Upper lobe of right lung (tissue), 1 donor: Measurements from ENCODE around the gene KATNA1. TPM values are rescaled to one million over a fixed set of nuclear protein-coding genes. Genes with fewer than 3 reads are reported as not detected.
A peak's percentile ranks its signal among the peaks of the same experiment; 100 is the strongest.

ENCODE experiments used
- ATAC-seq: fragments of 200-7000 bp; cut with Tn5 transposase; one replicate; pipeline ENCODE4 v1.9.1; 2020; ENCODE audit warnings: mild to moderate bottlenecking, moderate library complexity
- DNase-seq: peaks from one replicate; pipeline ENCODE4 v3.0.0-alpha.2; 2020
- H3K27ac ChIP-seq: fragments of 200-600 bp; one replicate; pipeline ENCODE4 v1.8.0; 2022
- H3K27me3 ChIP-seq: fragments of 200-600 bp; one replicate; pipeline ENCODE4 v1.8.0; 2022; ENCODE audit warnings: mild to moderate bottlenecking
- H3K36me3 ChIP-seq: fragments of 200-600 bp; one replicate; pipeline ENCODE4 v1.8.0; 2022
- H3K4me1 ChIP-seq: fragments of 200-600 bp; one replicate; pipeline ENCODE4 v1.8.0; 2022
- H3K4me3 ChIP-seq: fragments of 200-600 bp; one replicate; pipeline ENCODE4 v1.8.0; 2022; ENCODE audit warnings: mild to moderate bottlenecking
- H3K9me3 ChIP-seq: fragments of 200-600 bp; one replicate; pipeline ENCODE4 v1.8.0; 2022
- intact Hi-C: fragments of 100-400 bp; cut with DNase I; formaldehyde crosslinking; loops from one replicate; pipeline ENCODE4 v1.11.0; 2022
- total RNA-seq: library from RNA; stranded (reverse); fragmentation: NEBNext Ultra II Directional; extraction: Animal tissue kit (Norgen Biotek cat#: 25700); gene quantifications from one replicate; pipeline ENCODE4 v1.2.1, GENCODE V29; 2021
- TF ChIP-seq, protein P1 (sequence below): fragments of 200-600 bp; IDR thresholded peaks from one replicate; pipeline ENCODE4 v1.8.0; 2022; ENCODE audit warnings: antibody characterized with exemption
- donor health status: DM: no; HTN: yes; CAD: no; lungs with severe emphysema.

Gene KATNA1
- total RNA-seq, 1 donor from 2014 or later = 14.3 TPM

DNA sequence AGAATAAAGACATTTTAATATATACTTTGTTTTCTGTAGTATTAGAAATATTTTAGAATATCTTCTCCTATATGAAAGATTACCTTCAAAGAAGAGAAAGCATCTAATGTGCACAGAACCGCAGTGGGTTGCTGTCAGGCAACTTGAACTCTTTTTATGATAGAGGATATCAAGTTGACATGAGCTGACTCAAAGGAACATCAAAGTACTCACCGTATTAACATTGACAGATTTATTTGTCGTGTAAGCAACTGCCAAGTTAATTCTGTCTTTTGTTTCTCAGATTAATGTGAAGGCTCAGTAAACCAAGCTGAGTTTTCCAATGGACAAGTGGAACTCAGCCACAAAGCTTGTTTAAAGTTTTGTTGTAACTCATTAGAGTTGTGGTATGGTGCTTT, 84.6 kb downstream of the KATNA1 start:
- intact Hi-C loops = no loop called here
- no peaks in the 10 kb centered on the region for H3K36me3 ChIP-seq
- TF ChIP-seq, protein P1, sequence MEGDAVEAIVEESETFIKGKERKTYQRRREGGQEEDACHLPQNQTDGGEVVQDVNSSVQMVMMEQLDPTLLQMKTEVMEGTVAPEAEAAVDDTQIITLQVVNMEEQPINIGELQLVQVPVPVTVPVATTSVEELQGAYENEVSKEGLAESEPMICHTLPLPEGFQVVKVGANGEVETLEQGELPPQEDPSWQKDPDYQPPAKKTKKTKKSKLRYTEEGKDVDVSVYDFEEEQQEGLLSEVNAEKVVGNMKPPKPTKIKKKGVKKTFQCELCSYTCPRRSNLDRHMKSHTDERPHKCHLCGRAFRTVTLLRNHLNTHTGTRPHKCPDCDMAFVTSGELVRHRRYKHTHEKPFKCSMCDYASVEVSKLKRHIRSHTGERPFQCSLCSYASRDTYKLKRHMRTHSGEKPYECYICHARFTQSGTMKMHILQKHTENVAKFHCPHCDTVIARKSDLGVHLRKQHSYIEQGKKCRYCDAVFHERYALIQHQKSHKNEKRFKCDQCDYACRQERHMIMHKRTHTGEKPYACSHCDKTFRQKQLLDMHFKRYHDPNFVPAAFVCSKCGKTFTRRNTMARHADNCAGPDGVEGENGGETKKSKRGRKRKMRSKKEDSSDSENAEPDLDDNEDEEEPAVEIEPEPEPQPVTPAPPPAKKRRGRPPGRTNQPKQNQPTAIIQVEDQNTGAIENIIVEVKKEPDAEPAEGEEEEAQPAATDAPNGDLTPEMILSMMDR = no peak
- H3K27ac ChIP-seq = no peak overlapping the region
- ATAC-seq = no peak
- peaks cover 11% of the 10 kb centered on the region for H3K4me1 ChIP-seq
- H3K4me3 ChIP-seq = no peak overlapping the region
- H3K9me3 ChIP-seq = no peaks in the 10 kb centered on the region
- no peaks in the 10 kb centered on the region for H3K27me3 ChIP-seq
- no peak for DNase-seq

DNA sequence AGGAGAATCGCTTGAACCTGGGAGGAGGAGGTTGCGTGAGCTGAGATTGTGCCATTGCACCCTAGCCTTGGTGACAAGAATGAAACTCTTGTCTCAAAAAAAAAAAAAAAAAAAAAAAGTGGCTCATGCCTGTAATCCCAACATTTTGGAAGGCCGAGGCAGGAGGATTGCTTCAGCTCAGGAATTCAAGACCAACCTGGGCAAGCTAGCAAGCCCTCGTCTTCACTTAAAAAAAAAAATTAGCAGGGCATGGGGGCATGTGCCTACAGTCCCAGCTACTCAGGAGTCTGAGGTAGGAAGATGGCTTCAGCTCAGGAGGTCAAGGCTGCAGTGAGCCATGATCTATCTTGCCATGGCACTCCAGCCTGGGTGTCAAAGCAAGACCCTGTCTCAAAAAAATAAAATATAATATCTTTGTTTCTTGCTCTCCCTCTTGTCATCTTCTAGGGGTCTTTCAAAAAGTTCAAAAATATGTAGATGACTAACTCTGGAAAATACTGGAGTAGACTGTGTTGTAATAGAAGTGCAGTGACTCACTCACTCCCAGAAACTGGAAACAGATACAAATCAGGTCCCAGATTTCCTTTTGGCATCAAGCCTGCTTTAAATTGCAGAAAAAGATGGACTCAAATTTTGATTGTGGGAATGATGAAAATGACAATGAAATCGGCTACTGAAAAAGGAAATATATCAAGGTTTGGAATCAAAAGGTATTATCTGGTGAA, 85.1 kb downstream of the KATNA1 start:
- TF ChIP-seq, protein P1 = no peak
- H3K4me1 ChIP-seq = peaks cover 11% of the 10 kb centered on the region
- no peaks in the 10 kb centered on the region for H3K27me3 ChIP-seq
- ATAC-seq (no peak), DNase-seq (no peak)
- no peaks in the 10 kb centered on the region for H3K36me3 ChIP-seq
- intact Hi-C loops = no loop called here
- H3K9me3 ChIP-seq = no peaks in the 10 kb centered on the region
- H3K27ac ChIP-seq = no peak overlapping the region
- no peak overlapping the region for H3K4me3 ChIP-seq

DNA sequence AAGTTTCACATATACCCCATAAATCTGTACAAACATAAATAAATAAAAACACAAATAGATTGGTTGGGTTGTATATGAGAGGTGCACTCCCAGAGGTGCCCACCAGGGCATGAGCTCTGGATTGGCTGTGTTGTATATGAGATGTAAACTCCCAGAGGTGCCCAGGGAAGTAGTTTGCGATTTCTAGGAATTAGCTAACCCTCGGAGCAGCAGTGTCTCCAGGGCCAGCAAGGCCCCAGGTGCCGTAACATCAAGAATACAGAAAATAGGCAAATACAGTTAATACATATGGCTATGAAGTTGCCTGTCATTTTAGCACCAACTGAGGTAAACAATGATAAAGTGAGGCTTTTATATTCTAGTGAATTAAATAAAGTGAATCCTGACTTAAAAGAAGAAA, 87.8 kb downstream of the KATNA1 start:
- no peaks in the 10 kb centered on the region for H3K36me3 ChIP-seq
- intact Hi-C loops = no loop called here
- no peak overlapping the region for H3K27ac ChIP-seq
- TF ChIP-seq, protein P1 = peak; percentile 48
- H3K27me3 ChIP-seq = no peaks in the 10 kb centered on the region
- no peaks in the 10 kb centered on the region for H3K4me1 ChIP-seq
- ATAC-seq = peak; percentile 56
- no peaks in the 10 kb centered on the region for H3K9me3 ChIP-seq
- H3K4me3 ChIP-seq = no peak overlapping the region
- no peak for DNase-seq

DNA sequence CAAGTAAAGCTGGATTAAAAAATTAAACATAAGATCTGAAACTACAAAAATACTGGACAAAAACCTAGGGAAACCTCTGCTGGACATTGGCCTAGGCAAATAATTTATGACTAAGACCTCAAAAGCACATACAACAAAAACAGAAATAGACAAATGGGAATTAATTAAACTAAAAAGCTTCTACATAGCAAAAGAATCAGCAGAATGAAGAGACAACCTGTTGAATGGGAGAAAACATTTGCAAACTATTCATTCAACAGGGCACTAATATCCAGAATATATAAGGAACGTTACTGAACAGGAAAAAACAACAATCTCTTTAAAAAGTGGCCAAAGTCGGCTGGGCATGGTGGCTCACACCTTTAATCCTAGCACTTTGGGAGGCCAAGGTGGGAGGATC, 89.1 kb downstream of the KATNA1 start:
- Histone ChIP-seq H3K27ac (no peak overlapping the region), H3K9me3 (no peaks in the 10 kb centered on the region), H3K36me3 (no peaks in the 10 kb centered on the region), H3K27me3 (no peaks in the 10 kb centered on the region), H3K4me1 (no peaks in the 10 kb centered on the region), H3K4me3 (no peak overlapping the region)
- DNase-seq (no peak), ATAC-seq (no peak)
- intact Hi-C loops = no loop called here
- TF ChIP-seq, protein P1 = no peak

DNA sequence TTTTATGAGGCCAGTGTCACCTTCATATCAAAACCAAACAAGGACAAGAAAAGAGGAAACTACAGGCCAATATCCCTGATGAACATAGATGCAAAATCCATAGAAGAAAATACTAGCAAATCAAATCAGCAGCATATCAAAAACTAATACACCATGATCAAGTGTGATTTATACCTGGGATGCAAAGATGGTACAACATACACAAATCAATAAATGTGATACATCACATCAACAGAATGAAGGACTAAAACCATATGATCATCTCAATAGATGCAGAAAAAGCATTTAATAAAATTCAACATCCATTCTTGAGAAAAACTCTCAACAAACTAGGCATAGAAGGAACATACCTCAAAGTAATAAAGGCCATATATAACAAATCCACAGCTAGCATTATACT, 90.5 kb downstream of the KATNA1 start:
- intact Hi-C loops = no loop called here

More for the DNA sequence above, 90.5 kb downstream of the KATNA1 start:
- Histone ChIP-seq H3K9me3 (no peaks in the 10 kb centered on the region), H3K27ac (no peak overlapping the region), H3K4me1 (no peaks in the 10 kb centered on the region), H3K27me3 (peaks cover 5% of the 10 kb centered on the region), H3K4me3 (no peak overlapping the region), H3K36me3 (no peaks in the 10 kb centered on the region)
- DNase-seq (no peak), ATAC-seq (no peak)
- TF ChIP-seq, protein P1 = no peak
